BE2C (cell line): ENCODE results near the gene RIBC1.
"Not testable (repeated sequence)": the region's sequence is repeated elsewhere in the genome, so short reads cannot be mapped to it uniquely, and the experiment has no call there.

Source experiments
- DNase-seq: peaks from one replicate; pipeline ENCODE4 v3.0.0-alpha.2; 2020
- H3K27me3 ChIP-seq: fragments of 250-450 bp; sonication (Bioruptor Pico); 2 replicates; pipeline ENCODE4 v1.5.1; 2020; ENCODE audit warnings: mild to moderate bottlenecking
- H3K36me3 ChIP-seq: fragments of 250-450 bp; sonication (Bioruptor Pico); 2 replicates; pipeline ENCODE4 v1.5.1; 2020; ENCODE audit warnings: mild to moderate bottlenecking
- H3K4me1 ChIP-seq: fragments of 250-450 bp; sonication (Bioruptor Pico); 2 replicates; pipeline ENCODE4 v1.5.1; 2020
- H3K4me3 ChIP-seq: 2 replicates; pipeline ENCODE4 v1.5.1; 2011; ENCODE audit warnings: low read depth, low read length
- H3K9me3 ChIP-seq: fragments of 250-450 bp; sonication (Bioruptor Pico); 2 replicates; pipeline ENCODE4 v1.5.1; 2020
- CTCF ChIP-seq: IDR thresholded peaks from 2 replicates; pipeline ENCODE4 v1.5.1; 2012; ENCODE audit warnings: mild to moderate bottlenecking, low read depth, low read length

RIBC1 gene

GRCh38 chrX:53458082-53458481 lies 35.4 kb downstream of the RIBC1 start:
- H3K36me3 ChIP-seq, result no peaks in the 10 kb centered on the region
- TF ChIP-seq CTCF, result 0 out of 2 replicates have a peak, but pooled peaks have one; percentile 13
- no peak overlapping the region for H3K4me3 ChIP-seq
- DNase-seq, result no peak
- peaks cover 3% of the 10 kb centered on the region; the same call in 1 of the 2 replicates for H3K27me3 ChIP-seq
- H3K9me3 ChIP-seq, result no peaks in the 10 kb centered on the region
- H3K4me1 ChIP-seq, result no peaks in the 10 kb centered on the region

- not testable (repeated sequence) for H3K4me1 ChIP-seq, H3K4me3 ChIP-seq, H3K27me3 ChIP-seq, H3K36me3 ChIP-seq, H3K9me3 ChIP-seq, DNase-seq
Observed at GRCh38 chrX:53468659-53469058, 46.0 kb downstream of the RIBC1 start.

- Histone ChIP-seq H3K4me3 (no peak overlapping the region), H3K4me1 (no peaks in the 10 kb centered on the region), H3K27me3 (no peaks in the 10 kb centered on the region), H3K36me3 (no peaks in the 10 kb centered on the region), H3K9me3 (no peaks in the 10 kb centered on the region)
- no peak for DNase-seq
- TF ChIP-seq CTCF, result no peak
Observed at GRCh38 chrX:53471346-53471745, 48.7 kb downstream of the RIBC1 start.

- Histone ChIP-seq H3K9me3 (no peaks in the 10 kb centered on the region), H3K36me3 (no peaks in the 10 kb centered on the region), H3K4me1 (no peaks in the 10 kb centered on the region), H3K4me3 (no peak overlapping the region), H3K27me3 (no peaks in the 10 kb centered on the region)
- TF ChIP-seq CTCF, result no peak
- no peak for DNase-seq
Observed at GRCh38 chrX:53474707-53475106, 52.0 kb downstream of the RIBC1 start.

GRCh38 chrX:53476371-53476770 lies 53.7 kb downstream of the RIBC1 start:
- H3K4me3 ChIP-seq, result no peak overlapping the region
- H3K27me3 ChIP-seq, result no peaks in the 10 kb centered on the region
- TF ChIP-seq CTCF, result no peak
- no peaks in the 10 kb centered on the region for H3K4me1 ChIP-seq
- no peaks in the 10 kb centered on the region for H3K9me3 ChIP-seq
- DNase-seq, result no peak
- H3K36me3 ChIP-seq, result no peaks in the 10 kb centered on the region

- peak; percentile 64 for DNase-seq
- TF ChIP-seq CTCF, result no peak
- H3K4me3 ChIP-seq, result 0 out of 2 replicates have a peak overlapping the region, but pooled peaks have one; percentile 20
- no peaks in the 10 kb centered on the region for H3K4me1 ChIP-seq
- no peaks in the 10 kb centered on the region for H3K27me3 ChIP-seq
- no peaks in the 10 kb centered on the region for H3K36me3 ChIP-seq
- H3K9me3 ChIP-seq, result no peaks in the 10 kb centered on the region
Observed at GRCh38 chrX:53479301-53479700, 56.6 kb downstream of the RIBC1 start.
